SK-N-SH treated with all-trans-retinoic acid at 6 μM for 48 hours (cell line): ENCODE measurements around the gene INSR.

Experiments
- ATAC-seq: fragments of 200-7000 bp; cut with Tn5 transposase; 3 replicates; pipeline ENCODE4 v1.9.1; 2020; ENCODE audit warnings: mild to moderate bottlenecking, moderate library complexity
- ARNTL ChIP-seq: fragments of 450-650 bp; formaldehyde crosslinking; IDR thresholded peaks from 2 replicates; pipeline ENCODE4 v1.5.0; 2020; ENCODE audit warnings: low read depth, mild to moderate bottlenecking, moderate library complexity, borderline replicate concordance
- BACH2 ChIP-seq: fragments of 250-450 bp; sonication (Bioruptor Pico); IDR thresholded peaks from 2 replicates; pipeline ENCODE4 v1.9.0; 2021; ENCODE audit warnings: mild to moderate bottlenecking, borderline replicate concordance
- CREB5 ChIP-seq: fragments of 250-450 bp; sonication (Bioruptor Pico); IDR thresholded peaks from 2 replicates; pipeline ENCODE4 v1.5.1; 2020; ENCODE audit warnings: low read depth, mild to moderate bottlenecking, moderate library complexity
- ESRRG ChIP-seq: fragments of 250-450 bp; sonication (Bioruptor Pico); IDR thresholded peaks from 2 replicates; pipeline ENCODE4 v1.6.1; 2021; ENCODE audit warnings: mild to moderate bottlenecking
- ISL1 ChIP-seq: fragments of 250-450 bp; sonication (Bioruptor Pico); IDR thresholded peaks from 2 replicates; pipeline ENCODE4 v2.1.2; 2022; ENCODE audit warnings: mild to moderate bottlenecking, moderate library complexity
- OSR1 ChIP-seq: fragments of 250-450 bp; sonication (Bioruptor Pico); IDR thresholded peaks from 2 replicates; pipeline ENCODE4 v1.8.0; 2022; ENCODE audit warnings: moderate library complexity, mild to moderate bottlenecking, inconsistent platforms
- PATZ1 ChIP-seq: fragments of 250-450 bp; sonication (Bioruptor Pico); IDR thresholded peaks from 2 replicates; pipeline ENCODE4 v1.8.0; 2020; ENCODE audit warnings: mild to moderate bottlenecking, moderate library complexity, borderline replicate concordance
- PPARA ChIP-seq: fragments of 250-450 bp; sonication (Bioruptor Pico); IDR thresholded peaks from 2 replicates; pipeline ENCODE4 v1.5.0; 2020; ENCODE audit warnings: mild to moderate bottlenecking, borderline replicate concordance
- RARB ChIP-seq: fragments of 250-450 bp; sonication (Bioruptor Pico); IDR thresholded peaks from 2 replicates; pipeline ENCODE4 v1.8.0; 2021; ENCODE audit warnings: mild to moderate bottlenecking, moderate library complexity
- TCF4 ChIP-seq: fragments of 250-450 bp; sonication (Bioruptor Pico); IDR thresholded peaks from 2 replicates; pipeline ENCODE4 v1.8.0; 2021; ENCODE audit warnings: mild to moderate bottlenecking, moderate library complexity, borderline replicate concordance
- TOX ChIP-seq: fragments of 250-450 bp; sonication (Bioruptor Pico); IDR thresholded peaks from 2 replicates; pipeline ENCODE4 v1.8.0; 2021; ENCODE audit warnings: mild to moderate bottlenecking, moderate library complexity, borderline replicate concordance
- ZC3H10 ChIP-seq: fragments of 250-450 bp; sonication (Bioruptor Pico); IDR thresholded peaks from 2 replicates; pipeline ENCODE4 v1.5.1; 2021; ENCODE audit warnings: mild to moderate bottlenecking, moderate library complexity
- ZFP3 ChIP-seq: fragments of 250-450 bp; sonication (Bioruptor Pico); IDR thresholded peaks from 2 replicates; pipeline ENCODE4 v1.5.0; 2020; ENCODE audit warnings: mild to moderate bottlenecking, moderate library complexity
- ZFP30 ChIP-seq: fragments of 450-650 bp; formaldehyde crosslinking; IDR thresholded peaks from 2 replicates; pipeline ENCODE4 v1.5.0; 2022; ENCODE audit warnings: mild to moderate bottlenecking, moderate library complexity
- ZNF565 ChIP-seq: fragments of 450-650 bp; formaldehyde crosslinking; conservative IDR thresholded peaks from 2 replicates; pipeline ENCODE4 v1.5.0; 2020; ENCODE audit warnings: low read depth, mild to moderate bottlenecking, moderate library complexity
- ZNF70 ChIP-seq: fragments of 450-650 bp; formaldehyde crosslinking; IDR thresholded peaks from 2 replicates; pipeline ENCODE4 v1.5.0; 2020; ENCODE audit warnings: mild to moderate bottlenecking, moderate library complexity
- TF ChIP-seq, protein P1 (sequence below): fragments of 250-450 bp; sonication (Bioruptor Pico); IDR thresholded peaks from 2 replicates; pipeline ENCODE4 v1.8.0; 2021; ENCODE audit warnings: low read depth, mild to moderate bottlenecking, moderate library complexity, borderline replicate concordance
- TF ChIP-seq, protein P2 (sequence below): fragments of 250-450 bp; sonication (Bioruptor Pico); IDR thresholded peaks from 2 replicates; pipeline ENCODE4 v1.5.0; 2020; ENCODE audit warnings: mild to moderate bottlenecking, moderate library complexity
- TF ChIP-seq, protein P3 (sequence below): fragments of 250-450 bp; sonication (Bioruptor Pico); IDR thresholded peaks from 2 replicates; pipeline ENCODE4 v1.5.1; 2021; ENCODE audit warnings: mild to moderate bottlenecking, moderate library complexity

INSR gene

DNA sequence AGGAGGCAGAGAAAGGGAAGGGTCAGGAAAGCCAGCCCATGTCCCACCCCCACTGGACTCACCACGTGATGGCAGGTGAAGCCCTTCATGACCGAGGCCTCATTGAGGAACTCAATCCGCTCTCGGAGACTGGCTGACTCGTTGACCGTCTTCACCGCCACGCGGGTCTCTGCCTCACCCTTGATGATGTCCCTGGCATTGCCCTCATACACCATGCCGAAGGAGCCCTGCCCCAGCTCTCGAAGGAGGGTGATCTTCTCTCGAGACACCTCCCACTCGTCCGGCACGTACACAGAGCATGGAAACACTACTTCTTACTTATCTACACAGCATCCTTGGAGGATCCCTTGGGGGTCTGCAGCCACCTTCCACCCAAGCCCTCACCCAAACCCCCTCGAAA, 169.0 kb downstream of the INSR start:
- ATAC-seq: no peak
- TF ChIP-seq ZFP30 (CRISPR knock-in tag): no peak
- TF ChIP-seq ARNTL (CRISPR knock-in tag): no peak
- no peak for TF ChIP-seq ZNF565 (CRISPR knock-in tag)
- TF ChIP-seq CREB5 (CRISPR knock-in tag): no peak
- TF ChIP-seq TCF4: no peak
- no peak for TF ChIP-seq TOX
- TF ChIP-seq, protein P1, sequence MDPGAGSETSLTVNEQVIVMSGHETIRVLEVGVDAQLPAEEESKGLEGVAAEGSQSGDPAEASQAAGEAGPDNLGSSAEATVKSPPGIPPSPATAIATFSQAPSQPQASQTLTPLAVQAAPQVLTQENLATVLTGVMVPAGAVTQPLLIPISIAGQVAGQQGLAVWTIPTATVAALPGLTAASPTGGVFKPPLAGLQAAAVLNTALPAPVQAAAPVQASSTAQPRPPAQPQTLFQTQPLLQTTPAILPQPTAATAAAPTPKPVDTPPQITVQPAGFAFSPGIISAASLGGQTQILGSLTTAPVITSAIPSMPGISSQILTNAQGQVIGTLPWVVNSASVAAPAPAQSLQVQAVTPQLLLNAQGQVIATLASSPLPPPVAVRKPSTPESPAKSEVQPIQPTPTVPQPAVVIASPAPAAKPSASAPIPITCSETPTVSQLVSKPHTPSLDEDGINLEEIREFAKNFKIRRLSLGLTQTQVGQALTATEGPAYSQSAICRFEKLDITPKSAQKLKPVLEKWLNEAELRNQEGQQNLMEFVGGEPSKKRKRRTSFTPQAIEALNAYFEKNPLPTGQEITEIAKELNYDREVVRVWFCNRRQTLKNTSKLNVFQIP (CRISPR knock-in tag): no peak
- TF ChIP-seq ZNF70 (CRISPR knock-in tag): no peak
- TF ChIP-seq RARB (CRISPR knock-in tag): no peak
- TF ChIP-seq BACH2: no peak
- no peak for TF ChIP-seq PATZ1 (CRISPR knock-in tag)
- no peak for TF ChIP-seq ZC3H10 (CRISPR knock-in tag)
- TF ChIP-seq OSR1 (CRISPR knock-in tag): no peak
- no peak for TF ChIP-seq ZFP3 (CRISPR knock-in tag)

DNA sequence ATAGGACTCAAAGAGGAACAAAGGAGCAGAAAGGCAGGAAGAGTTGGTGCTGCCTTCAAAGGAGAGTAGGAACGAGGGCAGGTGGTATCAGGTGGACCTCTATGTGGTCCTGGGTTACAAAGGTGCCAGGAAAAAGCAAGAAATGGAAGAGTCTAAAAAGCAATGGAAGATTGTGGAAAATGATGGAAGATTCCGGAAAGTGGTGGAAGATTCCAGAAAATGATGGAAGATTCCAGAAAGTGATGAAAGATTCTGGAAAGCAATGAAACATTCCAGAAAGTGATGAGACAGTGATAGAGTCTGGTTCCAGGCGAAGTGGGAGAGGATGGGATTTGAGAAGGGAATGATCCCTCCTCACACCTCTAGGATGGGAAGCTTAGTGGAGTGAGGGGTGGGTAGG, 169.4 kb downstream of the INSR start:
- ATAC-seq: no peak

More for the DNA sequence above, 169.4 kb downstream of the INSR start:
- TF ChIP-seq ZC3H10 (CRISPR knock-in tag) (no peak), ESRRG (CRISPR knock-in tag) (no peak), ZFP3 (CRISPR knock-in tag) (no peak), ISL1 (CRISPR knock-in tag) (no peak), PPARA (CRISPR knock-in tag) (no peak), ARNTL (CRISPR knock-in tag) (no peak), PATZ1 (CRISPR knock-in tag) (no peak)
- TF ChIP-seq, protein P2, sequence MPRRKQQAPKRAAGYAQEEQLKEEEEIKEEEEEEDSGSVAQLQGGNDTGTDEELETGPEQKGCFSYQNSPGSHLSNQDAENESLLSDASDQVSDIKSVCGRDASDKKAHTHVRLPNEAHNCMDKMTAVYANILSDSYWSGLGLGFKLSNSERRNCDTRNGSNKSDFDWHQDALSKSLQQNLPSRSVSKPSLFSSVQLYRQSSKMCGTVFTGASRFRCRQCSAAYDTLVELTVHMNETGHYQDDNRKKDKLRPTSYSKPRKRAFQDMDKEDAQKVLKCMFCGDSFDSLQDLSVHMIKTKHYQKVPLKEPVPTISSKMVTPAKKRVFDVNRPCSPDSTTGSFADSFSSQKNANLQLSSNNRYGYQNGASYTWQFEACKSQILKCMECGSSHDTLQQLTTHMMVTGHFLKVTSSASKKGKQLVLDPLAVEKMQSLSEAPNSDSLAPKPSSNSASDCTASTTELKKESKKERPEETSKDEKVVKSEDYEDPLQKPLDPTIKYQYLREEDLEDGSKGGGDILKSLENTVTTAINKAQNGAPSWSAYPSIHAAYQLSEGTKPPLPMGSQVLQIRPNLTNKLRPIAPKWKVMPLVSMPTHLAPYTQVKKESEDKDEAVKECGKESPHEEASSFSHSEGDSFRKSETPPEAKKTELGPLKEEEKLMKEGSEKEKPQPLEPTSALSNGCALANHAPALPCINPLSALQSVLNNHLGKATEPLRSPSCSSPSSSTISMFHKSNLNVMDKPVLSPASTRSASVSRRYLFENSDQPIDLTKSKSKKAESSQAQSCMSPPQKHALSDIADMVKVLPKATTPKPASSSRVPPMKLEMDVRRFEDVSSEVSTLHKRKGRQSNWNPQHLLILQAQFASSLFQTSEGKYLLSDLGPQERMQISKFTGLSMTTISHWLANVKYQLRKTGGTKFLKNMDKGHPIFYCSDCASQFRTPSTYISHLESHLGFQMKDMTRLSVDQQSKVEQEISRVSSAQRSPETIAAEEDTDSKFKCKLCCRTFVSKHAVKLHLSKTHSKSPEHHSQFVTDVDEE (CRISPR knock-in tag): no peak
- TF ChIP-seq, protein P3, sequence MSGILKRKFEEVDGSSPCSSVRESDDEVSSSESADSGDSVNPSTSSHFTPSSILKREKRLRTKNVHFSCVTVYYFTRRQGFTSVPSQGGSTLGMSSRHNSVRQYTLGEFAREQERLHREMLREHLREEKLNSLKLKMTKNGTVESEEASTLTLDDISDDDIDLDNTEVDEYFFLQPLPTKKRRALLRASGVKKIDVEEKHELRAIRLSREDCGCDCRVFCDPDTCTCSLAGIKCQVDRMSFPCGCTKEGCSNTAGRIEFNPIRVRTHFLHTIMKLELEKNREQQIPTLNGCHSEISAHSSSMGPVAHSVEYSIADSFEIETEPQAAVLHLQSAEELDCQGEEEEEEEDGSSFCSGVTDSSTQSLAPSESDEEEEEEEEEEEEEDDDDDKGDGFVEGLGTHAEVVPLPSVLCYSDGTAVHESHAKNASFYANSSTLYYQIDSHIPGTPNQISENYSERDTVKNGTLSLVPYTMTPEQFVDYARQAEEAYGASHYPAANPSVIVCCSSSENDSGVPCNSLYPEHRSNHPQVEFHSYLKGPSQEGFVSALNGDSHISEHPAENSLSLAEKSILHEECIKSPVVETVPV: no peak
